Sigmoid colon (tissue), 7 donors: ENCODE data around the gene ABLIM1. TPM values are rescaled to one million over a fixed set of nuclear protein-coding genes. Genes with fewer than 3 reads are reported as not detected.

Experiments
- DNase-seq: peaks from one replicate; pipeline ENCODE4 v3.0.0-alpha.2; 2019
- H3K27ac ChIP-seq, 4 donors: fragments of 200-600 bp; sonication (generic); one replicate each; pipeline ENCODE4 v1.5.1; 2016 to 2019; ENCODE audit warnings: mild to moderate bottlenecking in 1 of 4
- H3K27me3 ChIP-seq, 3 donors: fragments of 200-600 bp; sonication (generic); one replicate each; pipeline ENCODE4 v1.5.1; 2019; ENCODE audit warnings: mild to moderate bottlenecking in 1 of 3
- H3K36me3 ChIP-seq, 4 donors: fragments of 200-600 bp; sonication (generic); one replicate each; pipeline ENCODE4 v1.5.1; 2016 to 2019
- H3K4me1 ChIP-seq, 4 donors: fragments of 200-600 bp; sonication (generic); one replicate each; pipeline ENCODE4 v1.5.1; 2017 to 2019
- H3K4me3 ChIP-seq, 4 donors: fragments of 200-600 bp; sonication (generic); one replicate each; pipeline ENCODE4 v1.5.1; 2017 to 2019; ENCODE audit warnings: mild to moderate bottlenecking in 2 of 4, moderate library complexity in 1 of 4
- H3K9me3 ChIP-seq, 4 donors: fragments of 200-600 bp in 3 of 4; sonication (generic) in 3 of 4; one replicate each; pipeline versions ENCODE4 v1.5.1 to v1.6.1; 2013 to 2019
- EP300 ChIP-seq, 4 donors: sonication (generic); formaldehyde crosslinking; IDR thresholded peaks; one replicate each; pipeline ENCODE4 v1.6.1; 2017; ENCODE audit warnings: antibody characterized with exemption in 4 of 4
- POLR2A ChIP-seq, 2 donors: fragments of 450-650 bp; IDR thresholded peaks; one replicate each; pipeline ENCODE4 v1.6.1; 2016; ENCODE audit warnings: antibody characterized with exemption in 2 of 2, mild to moderate bottlenecking in 2 of 2, moderate library complexity in 2 of 2
- POLR2AphosphoS5 ChIP-seq, 4 donors: sonication (generic); formaldehyde crosslinking; IDR thresholded peaks; one replicate each; pipeline ENCODE4 v1.6.1; 2017; ENCODE audit warnings: antibody characterized with exemption in 4 of 4
- WGBS, 2 donors: extraction: QIAGEN DNeasy Blood & Tissue Kit; methylation state at CpG; one replicate each; pipeline ENCODE4 v1.1.7; 2013; 5-methylcytosine and 5-hydroxymethylcytosine counted together
- intact Hi-C: fragments of 100-400 bp; cut with DNase I; formaldehyde crosslinking; loops from one replicate; pipeline ENCODE4 v1.15.1; 2023
- polyA plus RNA-seq, 3 donors: library from polyadenylated mRNA; stranded (reverse); fragments of 200-250 nt; gene quantifications; one replicate each; pipeline ENCODE4 v1.2.3, GENCODE V29; 2013
- total RNA-seq, 4 donors: library from RNA; depleted of rRNA; stranded (reverse); fragments of >200 nt; gene quantifications; one replicate each; pipeline ENCODE4 v1.1.0, GENCODE V29; 2016
- TF ChIP-seq, protein P1 (sequence below), 4 experiments: fragments of 450-650 bp in 3 of 4; fragments of 200-600 bp in 1 of 4; IDR thresholded peaks; one replicate each; pipeline ENCODE4 v1.5.1; 2016 to 2019; ENCODE audit warnings: antibody characterized with exemption in 4 of 4, mild to moderate bottlenecking in 3 of 4, moderate library complexity in 2 of 4
- donor health status: healthy with polysubstance abuse.
- donor health status: Bipolar disorder and iron deficiency.
- donor health status: healthy.

Gene ABLIM1
- total and polyA plus RNA-seq, 7 donors = 41.9 to 127 (median 49.5) TPM

DNA sequence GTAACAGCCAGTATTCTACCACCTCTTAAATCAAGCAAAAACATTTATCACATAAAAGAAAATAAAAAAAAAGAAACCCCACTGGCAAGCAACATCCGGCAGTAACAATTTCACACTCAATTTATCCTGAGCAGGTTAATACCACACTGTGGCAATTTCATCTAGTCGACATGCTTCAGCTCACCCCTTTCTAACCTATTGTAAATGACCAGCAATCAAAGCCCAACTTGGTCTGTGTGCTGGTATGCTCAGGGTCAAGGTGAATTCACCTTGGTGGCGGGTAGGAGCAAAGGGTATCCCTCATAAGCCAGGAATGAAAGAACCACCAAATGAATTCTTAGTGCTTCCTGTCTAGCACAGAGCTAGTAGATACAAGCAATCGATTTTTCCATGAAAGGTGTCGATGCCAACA, 144.7 kb downstream of the ABLIM1 start:
- no peaks in the 10 kb centered on the region for H3K9me3 ChIP-seq
- no peak for DNase-seq
- no peaks in the 10 kb centered on the region for H3K4me1 ChIP-seq
- H3K27me3 ChIP-seq = no peaks in the 10 kb centered on the region
- no peaks in the 10 kb centered on the region for H3K36me3 ChIP-seq
- 65 to 72% methylated on average over 5 of the region's 5 CpGs for WGBS, 2 donors
- intact Hi-C loops = no loop called here
- H3K4me3 ChIP-seq = no peak overlapping the region
- H3K27ac ChIP-seq = no peak overlapping the region
- TF ChIP-seq, protein P1, sequence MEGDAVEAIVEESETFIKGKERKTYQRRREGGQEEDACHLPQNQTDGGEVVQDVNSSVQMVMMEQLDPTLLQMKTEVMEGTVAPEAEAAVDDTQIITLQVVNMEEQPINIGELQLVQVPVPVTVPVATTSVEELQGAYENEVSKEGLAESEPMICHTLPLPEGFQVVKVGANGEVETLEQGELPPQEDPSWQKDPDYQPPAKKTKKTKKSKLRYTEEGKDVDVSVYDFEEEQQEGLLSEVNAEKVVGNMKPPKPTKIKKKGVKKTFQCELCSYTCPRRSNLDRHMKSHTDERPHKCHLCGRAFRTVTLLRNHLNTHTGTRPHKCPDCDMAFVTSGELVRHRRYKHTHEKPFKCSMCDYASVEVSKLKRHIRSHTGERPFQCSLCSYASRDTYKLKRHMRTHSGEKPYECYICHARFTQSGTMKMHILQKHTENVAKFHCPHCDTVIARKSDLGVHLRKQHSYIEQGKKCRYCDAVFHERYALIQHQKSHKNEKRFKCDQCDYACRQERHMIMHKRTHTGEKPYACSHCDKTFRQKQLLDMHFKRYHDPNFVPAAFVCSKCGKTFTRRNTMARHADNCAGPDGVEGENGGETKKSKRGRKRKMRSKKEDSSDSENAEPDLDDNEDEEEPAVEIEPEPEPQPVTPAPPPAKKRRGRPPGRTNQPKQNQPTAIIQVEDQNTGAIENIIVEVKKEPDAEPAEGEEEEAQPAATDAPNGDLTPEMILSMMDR (IDR thresholded peaks at IDR 0.05) = no peak
- TF ChIP-seq EP300 (IDR thresholded peaks at IDR 0.05) = no peak

DNA sequence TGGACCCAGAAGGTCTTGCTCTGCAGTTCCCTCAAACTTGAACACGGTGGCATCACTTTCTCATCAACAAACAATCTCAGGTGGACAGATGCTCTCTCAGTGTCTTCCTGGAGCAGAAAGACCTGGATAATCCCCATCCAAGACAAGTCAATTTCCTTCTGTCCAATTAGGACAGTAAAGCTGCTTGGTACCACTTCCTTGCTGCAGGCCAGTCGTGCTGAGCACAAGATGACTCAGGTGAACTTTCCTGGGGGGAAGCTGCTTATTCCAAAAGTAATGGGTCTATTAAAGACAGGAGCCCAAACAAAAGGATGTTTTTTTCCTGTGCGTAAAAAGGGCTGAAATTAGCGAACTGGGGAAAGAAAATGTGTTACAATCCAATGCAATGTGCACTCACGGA, 146.2 kb downstream of the ABLIM1 start:
- intact Hi-C loops = no loop called here
- H3K9me3 ChIP-seq = no peaks in the 10 kb centered on the region
- TF ChIP-seq EP300 (IDR thresholded peaks at IDR 0.05) (no peak), POLR2A (IDR thresholded peaks at IDR 0.05) (no peak), POLR2AphosphoS5 (IDR thresholded peaks at IDR 0.05) (no peak)
- TF ChIP-seq, protein P1 (IDR thresholded peaks at IDR 0.05) = no peak
- no peak for DNase-seq
- peaks cover 0 to 12% (median 4%) of the 10 kb centered on the region in 4 donors for H3K4me1 ChIP-seq
- WGBS, 2 donors = 86 to 92% methylated on average over 5 of the region's 5 CpGs
- H3K27me3 ChIP-seq = no peaks in the 10 kb centered on the region
- H3K36me3 ChIP-seq = no peaks in the 10 kb centered on the region
- no peak overlapping the region for H3K4me3 ChIP-seq
- H3K27ac ChIP-seq = no peak overlapping the region

DNA sequence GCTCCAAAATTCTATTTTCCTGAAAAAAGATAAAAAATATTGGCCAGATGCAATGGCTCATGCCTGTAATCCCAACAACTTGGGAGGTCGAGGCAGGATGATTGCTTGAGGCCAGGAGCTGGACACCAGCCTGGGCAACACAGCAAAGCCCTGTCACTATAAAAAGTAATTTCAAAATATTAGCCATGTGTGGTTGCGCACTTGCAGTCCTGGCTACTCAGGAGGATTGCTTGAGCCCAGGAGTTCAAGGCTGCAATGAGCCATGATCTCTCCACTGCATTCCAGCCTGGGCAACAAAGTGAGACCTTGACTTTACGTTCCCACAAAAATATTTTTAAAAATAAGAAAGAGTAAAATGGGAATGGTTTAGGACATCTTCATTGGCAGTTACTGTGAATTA, 149.7 kb downstream of the ABLIM1 start:
- intact Hi-C loops = no loop called here
- 87 to 89% methylated on average over 3 of the region's 3 CpGs for WGBS, 2 donors
- no peaks in the 10 kb centered on the region for H3K36me3 ChIP-seq
- no peak overlapping the region for H3K4me3 ChIP-seq
- TF ChIP-seq, protein P1 (IDR thresholded peaks at IDR 0.05) = no peak
- TF ChIP-seq POLR2A (IDR thresholded peaks at IDR 0.05) (no peak), EP300 (IDR thresholded peaks at IDR 0.05) (no peak), POLR2AphosphoS5 (IDR thresholded peaks at IDR 0.05) (no peak)
- peaks cover 0 to 28% (median 8%) of the 10 kb centered on the region in 4 donors for H3K4me1 ChIP-seq
- DNase-seq = no peak
- no peaks in the 10 kb centered on the region for H3K9me3 ChIP-seq
- H3K27ac ChIP-seq = peak overlapping the region in 2 of 4 donors; percentile 59 to 62
- no peaks in the 10 kb centered on the region for H3K27me3 ChIP-seq

DNA sequence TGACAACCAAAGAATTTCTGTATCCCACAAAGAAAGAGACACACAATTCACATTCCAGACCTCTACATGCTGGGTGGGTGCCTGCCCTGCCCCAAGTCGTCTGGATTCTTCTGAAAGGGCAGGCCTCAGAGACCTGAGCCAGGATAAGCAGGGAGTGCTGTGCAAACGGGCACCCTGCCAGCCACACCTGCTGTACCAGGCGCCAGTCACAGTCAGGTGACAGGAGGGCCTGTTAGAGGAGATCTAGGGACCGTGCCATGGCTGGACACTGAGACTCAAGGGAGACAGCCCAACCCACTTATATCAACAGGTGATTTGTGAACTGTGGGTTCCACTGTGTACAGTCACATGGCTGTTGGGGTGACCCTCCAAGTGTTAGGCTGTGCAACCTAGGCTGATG, 150.6 kb downstream of the ABLIM1 start:
- WGBS, 2 donors = 7 to 49% methylated on average over 4 of the region's 4 CpGs
- no peak for DNase-seq
- no peak overlapping the region for H3K4me3 ChIP-seq
- H3K9me3 ChIP-seq = no peaks in the 10 kb centered on the region
- peaks cover 0 to 28% (median 8%) of the 10 kb centered on the region in 4 donors for H3K4me1 ChIP-seq
- intact Hi-C loops = no loop called here
- TF ChIP-seq EP300 (IDR thresholded peaks at IDR 0.05) (no peak), POLR2A (IDR thresholded peaks at IDR 0.05) (no peak), POLR2AphosphoS5 (IDR thresholded peaks at IDR 0.05) (no peak)
- TF ChIP-seq, protein P1 (IDR thresholded peaks at IDR 0.05) = no peak
- H3K36me3 ChIP-seq = no peaks in the 10 kb centered on the region
- no peaks in the 10 kb centered on the region for H3K27me3 ChIP-seq
- H3K27ac ChIP-seq = peak overlapping the region in 3 of 4 donors; percentile 2 to 62 (median 59)

DNA sequence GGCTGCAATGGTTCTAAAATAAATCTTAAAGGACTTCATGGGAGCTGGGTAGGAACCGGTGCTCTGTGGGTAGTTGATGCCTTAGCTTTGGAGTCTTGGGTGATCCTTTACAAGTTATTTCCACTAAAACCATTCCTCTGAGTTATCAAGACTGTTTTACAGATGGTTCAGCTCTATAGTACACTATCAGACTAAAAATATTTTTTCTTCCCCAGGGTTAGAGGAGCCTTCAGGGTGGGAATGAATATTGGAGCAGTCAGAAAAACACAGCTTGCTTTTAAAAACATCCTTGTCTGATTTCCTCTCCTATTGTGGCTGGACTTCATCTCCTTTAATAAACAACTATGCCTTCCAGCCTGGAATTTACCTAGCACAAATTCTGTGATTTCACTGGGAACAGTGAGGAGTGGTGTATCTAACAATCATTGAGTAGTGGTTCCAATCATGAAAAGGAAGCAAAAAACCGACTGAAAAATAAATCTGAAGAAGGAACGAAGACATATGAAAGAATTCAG, 151.1 kb downstream of the ABLIM1 start:
- Histone ChIP-seq H3K4me1 (peaks cover 0 to 28% (median 8%) of the 10 kb centered on the region in 4 donors), H3K27me3 (no peaks in the 10 kb centered on the region), H3K9me3 (no peaks in the 10 kb centered on the region), H3K27ac (peak overlapping the region in 2 of 4 donors; percentile 59 to 62), H3K36me3 (no peaks in the 10 kb centered on the region), H3K4me3 (no peak overlapping the region)
- no peak for DNase-seq
- intact Hi-C loops = no loop called here
- TF ChIP-seq POLR2AphosphoS5 (IDR thresholded peaks at IDR 0.05) (no peak), EP300 (IDR thresholded peaks at IDR 0.05) (no peak), POLR2A (IDR thresholded peaks at IDR 0.05) (no peak)
- TF ChIP-seq, protein P1 (IDR thresholded peaks at IDR 0.05) = no peak
- 46 to 63% methylated on average over 3 of the region's 3 CpGs for WGBS, 2 donors
